ENCODE data around the gene VASP.

DNA sequence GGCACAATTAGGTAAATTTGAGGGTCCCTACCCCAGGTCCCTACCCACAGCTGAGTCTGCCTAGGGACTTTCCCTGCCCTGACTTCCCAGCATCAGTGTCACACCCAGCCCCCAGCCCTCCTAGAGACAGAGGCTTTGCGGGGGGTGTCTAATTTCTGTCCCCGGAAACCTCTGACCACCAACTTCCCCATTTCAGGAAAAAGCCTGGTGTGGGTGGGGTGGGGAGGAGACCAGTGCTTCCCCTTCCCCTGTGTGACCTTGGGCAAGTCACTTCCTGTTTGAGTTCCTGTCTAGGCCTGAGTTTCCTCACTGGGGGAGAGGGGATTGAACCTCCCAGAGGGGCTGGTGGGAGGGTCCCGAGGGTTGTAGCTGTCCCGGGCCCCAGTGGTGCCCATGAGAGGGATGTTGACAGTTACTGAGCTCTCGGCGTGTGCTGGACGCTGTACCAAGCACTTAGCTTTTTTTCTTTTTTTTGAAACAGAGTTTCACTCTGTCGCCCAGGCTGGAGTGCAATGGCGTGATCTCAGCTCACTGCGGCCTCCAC, 7.9 kb downstream of the VASP start:
- TF ChIP-seq EZH2 (IDR thresholded peaks at IDR 0.05; ENCODE audit: low read depth, unreplicated experiment) (no peak), CTCF (conservative IDR thresholded peaks at IDR 0.05; ENCODE audit: low read depth in 2 of 2) (no peak), REST (IDR thresholded peaks at IDR 0.05; ENCODE audit: unreplicated experiment) (no peak), CREB1 (CRISPR knock-in tag; IDR thresholded peaks at IDR 0.05; ENCODE audit: low read depth) (no peak), EZH2phosphoT487 (IDR thresholded peaks at IDR 0.05; ENCODE audit: unreplicated experiment) (no peak), POLR2AphosphoS5 (IDR thresholded peaks at IDR 0.05; ENCODE audit: low read depth) (no peak), ZNF331 (CRISPR knock-in tag; IDR thresholded peaks at IDR 0.05; ENCODE audit: low read depth) (no peak), ETS1 (IDR thresholded peaks at IDR 0.05) (no peak)

All from GM23338 (cell line).